HG03457 (cell line): ENCODE measurements around the gene SCYGR2.

Experiments used
- ATAC-seq: cut with Tn5 transposase; IDR thresholded peaks from one replicate; pipeline ENCODE4 v1.9.1; 2021; ENCODE audit warnings: moderate number of reproducible peaks; ENCODE audit not compliant: unreplicated experiment

SCYGR2 gene

GRCh38 chr2:227612546-227613271 is 14.0 kb downstream of the SCYGR2 start:
- ATAC-seq: no peak

GRCh38 chr2:227613272-227613660 is 14.6 kb downstream of the SCYGR2 start:
- no peak for ATAC-seq

- ATAC-seq: no peak
These were observed 15.6 kb downstream of the SCYGR2 start for GRCh38 chr2:227614246-227614645.

GRCh38 chr2:227614740-227615139 is 16.0 kb downstream of the SCYGR2 start, which contains the start of gene SCYGR3:
TSS of gene SCYGR3 (minus strand) at chr2:227614840. CDS start at chr2:227614840, 0 bp downstream.
- ATAC-seq: no peak

GRCh38 chr2:227615181-227615580 is 16.5 kb downstream of the SCYGR2 start:
- no peak for ATAC-seq

- no peak for ATAC-seq
These were observed 17.2 kb downstream of the SCYGR2 start for GRCh38 chr2:227615906-227616305.

GRCh38 chr2:227616631-227617030 is 17.9 kb downstream of the SCYGR2 start:
- ATAC-seq: no peak

- ATAC-seq: no peak
These were observed 18.9 kb downstream of the SCYGR2 start, which contains the start of gene SCYGR4 for GRCh38 chr2:227617316-227618230. TSS of gene SCYGR4 (plus strand) at chr2:227617498. CDS start at chr2:227617498, 0 bp downstream.

- ATAC-seq: no peak
These were observed 24.5 kb downstream of the SCYGR2 start for GRCh38 chr2:227623226-227623625.

GRCh38 chr2:227625420-227625819 is 26.7 kb downstream of the SCYGR2 start:
- ATAC-seq: no peak

GRCh38 chr2:227626580-227627151 is 28.0 kb downstream of the SCYGR2 start:
- ATAC-seq: no peak

- ATAC-seq: peak; percentile 95
These were observed 29.1 kb downstream of the SCYGR2 start for GRCh38 chr2:227627769-227628168.

- ATAC-seq: no peak
These were observed 30.7 kb downstream of the SCYGR2 start for GRCh38 chr2:227629435-227629834.

GRCh38 chr2:227630322-227630721 is 31.6 kb downstream of the SCYGR2 start:
- no peak for ATAC-seq

- no peak for ATAC-seq
These were observed 34.1 kb downstream of the SCYGR2 start for GRCh38 chr2:227632827-227633226.

- ATAC-seq: no peak
These were observed 35.5 kb downstream of the SCYGR2 start for GRCh38 chr2:227634201-227634600.

GRCh38 chr2:227642656-227643055 is 44.0 kb downstream of the SCYGR2 start:
- ATAC-seq: no peak

GRCh38 chr2:227643990-227644551 is 45.4 kb downstream of the SCYGR2 start:
- ATAC-seq: no peak
